DOHH2 (cell line): ENCODE measurements around the gene ANXA7.

Experiments
- EZH2phosphoT487 ChIP-seq: fragments of 200-600 bp; sonication (generic); IDR thresholded peaks from 2 replicates; pipeline ENCODE4 v1.6.1; 2017; ENCODE audit warnings: borderline replicate concordance, mild to moderate bottlenecking, antibody characterized with exemption, low read length, moderate library complexity, mixed read lengths
- TF ChIP-seq, protein P1 (sequence below): fragments of 200-600 bp; sonication (generic); IDR thresholded peaks from one replicate; pipeline ENCODE4 v1.5.1; 2014; ENCODE audit warnings: antibody characterized with exemption, mild to moderate bottlenecking, low read depth, low read length; ENCODE audit not compliant: poor library complexity, severe bottlenecking

DNA sequence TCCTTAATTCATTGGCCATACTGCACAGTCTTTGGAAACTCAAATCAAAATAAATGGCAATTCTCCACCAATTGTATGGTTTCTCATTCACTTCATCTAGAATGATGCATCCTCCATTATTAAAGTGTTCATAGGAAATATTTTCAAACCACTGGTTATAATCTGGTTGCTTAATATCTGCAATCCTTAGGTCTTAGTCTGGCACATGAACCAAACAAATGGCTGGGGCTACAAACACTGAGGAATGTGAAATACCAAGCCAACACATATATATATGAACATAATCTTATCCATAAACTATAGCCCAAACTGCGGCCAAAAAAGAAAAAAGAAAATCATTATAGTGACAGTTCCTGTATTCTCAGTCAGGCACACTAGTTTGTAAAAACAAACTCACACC, 25.2 kb upstream of the ANXA7 start:
- TF ChIP-seq, protein P1, sequence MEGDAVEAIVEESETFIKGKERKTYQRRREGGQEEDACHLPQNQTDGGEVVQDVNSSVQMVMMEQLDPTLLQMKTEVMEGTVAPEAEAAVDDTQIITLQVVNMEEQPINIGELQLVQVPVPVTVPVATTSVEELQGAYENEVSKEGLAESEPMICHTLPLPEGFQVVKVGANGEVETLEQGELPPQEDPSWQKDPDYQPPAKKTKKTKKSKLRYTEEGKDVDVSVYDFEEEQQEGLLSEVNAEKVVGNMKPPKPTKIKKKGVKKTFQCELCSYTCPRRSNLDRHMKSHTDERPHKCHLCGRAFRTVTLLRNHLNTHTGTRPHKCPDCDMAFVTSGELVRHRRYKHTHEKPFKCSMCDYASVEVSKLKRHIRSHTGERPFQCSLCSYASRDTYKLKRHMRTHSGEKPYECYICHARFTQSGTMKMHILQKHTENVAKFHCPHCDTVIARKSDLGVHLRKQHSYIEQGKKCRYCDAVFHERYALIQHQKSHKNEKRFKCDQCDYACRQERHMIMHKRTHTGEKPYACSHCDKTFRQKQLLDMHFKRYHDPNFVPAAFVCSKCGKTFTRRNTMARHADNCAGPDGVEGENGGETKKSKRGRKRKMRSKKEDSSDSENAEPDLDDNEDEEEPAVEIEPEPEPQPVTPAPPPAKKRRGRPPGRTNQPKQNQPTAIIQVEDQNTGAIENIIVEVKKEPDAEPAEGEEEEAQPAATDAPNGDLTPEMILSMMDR, result no peak
- no peak for TF ChIP-seq EZH2phosphoT487
